Panc1 (cell line): ENCODE data around the gene HOXC6. TPM values are rescaled to one million over a fixed set of nuclear protein-coding genes. Genes with fewer than 3 reads are reported as not detected.

Experiments
- ATAC-seq: fragments of 200-7000 bp; cut with Tn5 transposase; 2 replicates; pipeline ENCODE4 v1.9.1; 2020; ENCODE audit warnings: mild to moderate bottlenecking, moderate library complexity
- BruUV-seq: library from RNA; stranded (reverse); fragments of 400-500 nt; replicated peaks from 2 replicates; lab custom pipeline; 2021; lab: Mats Ljungman, UMichigan
- CTCF ChIA-PET: fragments of 300-600 bp; sonication (Branson Sonifier 250); formaldehyde crosslinking; loops from one replicate; lab custom pipeline; 2022; ENCODE audit warnings: antibody characterized with exemption; lab: Charles Lee
- POLR2A ChIA-PET: fragments of 300-600 bp; sonication (Branson Sonifier 250); formaldehyde crosslinking; loops from one replicate; lab custom pipeline; 2022; ENCODE audit warnings: antibody characterized with exemption; lab: Charles Lee
- DNase-seq: peaks from one replicate; pipeline ENCODE4 v3.0.0-alpha.2; 2010; ENCODE audit warnings: low read depth, low spot score
- H3K27ac ChIP-seq: 2 replicates; pipeline ENCODE4 v1.5.1; 2011; ENCODE audit warnings: mild to moderate bottlenecking, low read length, inconsistent platforms
- H3K27me3 ChIP-seq: fragments of 200-500 bp; sonication (Bioruptor generic); 2 replicates; pipeline ENCODE4 v1.6.0; 2014; ENCODE audit warnings: low read length, inconsistent platforms; ENCODE audit not compliant: control insufficient read depth, insufficient read depth
- H3K36me3 ChIP-seq: fragments of 200-500 bp; sonication (Bioruptor generic); 2 replicates; pipeline ENCODE4 v1.5.1; 2014; ENCODE audit warnings: inconsistent platforms, mild to moderate bottlenecking, low read length, moderate library complexity; ENCODE audit not compliant: control insufficient read depth, insufficient read depth
- H3K4me1 ChIP-seq: 2 replicates; pipeline ENCODE4 v1.5.1; 2011; ENCODE audit warnings: inconsistent platforms, mild to moderate bottlenecking, low read length, moderate library complexity; ENCODE audit not compliant: control insufficient read depth, insufficient read depth
- H3K4me3 ChIP-seq, 2 experiments: 2 replicates each; pipeline ENCODE4 v1.5.1; 2011 to 2012; ENCODE audit warnings: low read depth in 2 of 2, low read length in 2 of 2, mild to moderate bottlenecking in 2 of 2, inconsistent platforms in 1 of 2, moderate library complexity in 1 of 2
- H3K9me3 ChIP-seq: fragments of 200-500 bp; sonication (Bioruptor generic); 2 replicates; pipeline ENCODE4 v1.5.1; 2014; ENCODE audit warnings: low read depth, mild to moderate bottlenecking, inconsistent platforms, low read length, moderate library complexity; ENCODE audit not compliant: control insufficient read depth, insufficient read depth
- CTCF ChIP-seq: fragments of 450-650 bp; IDR thresholded peaks from 2 replicates; pipeline ENCODE4 v1.5.1; 2017; ENCODE audit warnings: mild to moderate bottlenecking
- POLR2AphosphoS5 ChIP-seq: IDR thresholded peaks from 2 replicates; pipeline ENCODE4 v1.6.1; 2012; ENCODE audit warnings: mild to moderate bottlenecking, low read depth, low read length, moderate library complexity
- REST ChIP-seq, 2 experiments: IDR thresholded peaks; 2 replicates each; pipeline ENCODE4 v1.6.1; 2011 to 2012; ENCODE audit warnings: low read depth in 2 of 2, control low read depth in 1 of 2, low read length in 1 of 2, mild to moderate bottlenecking in 1 of 2, moderate library complexity in 1 of 2; ENCODE audit not compliant: insufficient read depth in 1 of 2
- SIN3A ChIP-seq: IDR thresholded peaks from 2 replicates; pipeline ENCODE4 v1.6.1; 2012; ENCODE audit warnings: low read depth, mild to moderate bottlenecking, low read length, moderate library complexity, borderline replicate concordance; ENCODE audit not compliant: insufficient read depth
- TCF7L2 ChIP-seq: IDR thresholded peaks from 2 replicates; pipeline ENCODE4 v1.6.1; 2011; ENCODE audit warnings: mild to moderate bottlenecking, low read depth, low read length, inconsistent platforms
- in situ Hi-C: cut with HindIII; loops from 2 replicates; pipeline ENCODE4 v1.10.0; 2016; ENCODE audit warnings: low sequenced_read_pairs, low pct_unique_long_range_greater_than_20kb
- intact Hi-C: fragments of 100-400 bp; cut with micrococcal nuclease; formaldehyde crosslinking; loops from one replicate; pipeline ENCODE4 v1.10.0; 2022; ENCODE audit not compliant: unreplicated experiment
- total RNA-seq: library from RNA; stranded (reverse); gene quantifications from one replicate; pipeline ENCODE4 v1.2.1, GENCODE V29; 2021; ENCODE audit not compliant: unreplicated experiment

The HOXC6 gene
- total RNA-seq, 1 experiment from 2014 or later, result 52.2 TPM

- CTCF ChIA-PET, result interaction anchor here (0.5 to 1.2 kb wide), 3 partner anchors 15 to 216 kb away, joined by 3 to 14 read pairs (median 3); partner anchors contain the start of gene HOXC10
- peak within 1 kb of the TSS; percentile 66 to 67 for H3K4me3 ChIP-seq
- intact Hi-C loops (no loop called here), in situ Hi-C loops (no loop called here)
- TF ChIP-seq REST (IDR thresholded peaks at IDR 0.05; ENCODE audit: insufficient read depth in 1 of 2, low read depth in 2 of 2, low read length in 1 of 2), result no peak
- peak; percentile 61 for TF ChIP-seq POLR2AphosphoS5
- TF ChIP-seq CTCF, result no peak
- H3K27me3 ChIP-seq, result no peaks in the 10 kb centered on the region
- POLR2A ChIA-PET, result interaction anchor here (0.5 to 1.6 kb wide), 3 partner anchors 10 to 24 kb away, joined by 4 to 5 read pairs (median 4); partner anchors contain the start of gene HOXC10
- DNase-seq (no peak), ATAC-seq (no peak)
- H3K36me3 ChIP-seq, result peaks cover 3% of the 10 kb centered on the region
- peak within 1 kb of the TSS; percentile 99 for H3K27ac ChIP-seq
- no TSS peak for BruUV-seq
- peaks cover 25% of the 10 kb centered on the region for H3K4me1 ChIP-seq
- H3K9me3 ChIP-seq, result no peaks in the 10 kb centered on the region
Measured at GRCh38 chr12:54000116-54001114, 27.8 kb upstream of the HOXC6 start, which contains the start of gene HOXC9. HOXC9 (plus strand) TSS chr12:54000161; CDS start chr12:54000189, 28 bp downstream.

- ChIA-PET POLR2A (interaction anchor here (1.2 kb wide), 1 partner anchor 14 kb away, joined by 4 read pairs; no protein-coding TSS in a partner anchor), CTCF (interaction anchor here (0.7 kb wide), 1 partner anchor 11 kb away, joined by 4 read pairs; no protein-coding TSS in a partner anchor)
- ATAC-seq (no peak), DNase-seq (no peak)
- Histone ChIP-seq H3K4me1 (peaks cover 25% of the 10 kb centered on the region), H3K27me3 (no peaks in the 10 kb centered on the region), H3K27ac (peak overlapping the region; percentile 99), H3K36me3 (peaks cover 3% of the 10 kb centered on the region), H3K9me3 (no peaks in the 10 kb centered on the region), H3K4me3 (peak overlapping the region; percentile 66 to 67)
- intact Hi-C loops, result no loop called here
- BruUV-seq, result no TSS peak
- no peak for TF ChIP-seq TCF7L2
- TF ChIP-seq POLR2AphosphoS5, result no peak; the same call in 1 of the 2 replicates
- TF ChIP-seq SIN3A, result no peak
- no peak for TF ChIP-seq CTCF
- TF ChIP-seq REST (IDR thresholded peaks at IDR 0.05; ENCODE audit: insufficient read depth in 1 of 2, low read depth in 2 of 2, low read length in 1 of 2), result no peak
- in situ Hi-C loops, result no loop called here
Measured at GRCh38 chr12:54001283-54002187, 26.7 kb upstream of the HOXC6 start.
